T-cell (primary cell): ENCODE measurements around the gene TCTN2. TPM values are rescaled to one million over a fixed set of nuclear protein-coding genes. Genes with fewer than 3 reads are reported as not detected.

Experiments used
- ATAC-seq, 4 experiments: fragments of 200-7000 bp in 3 of 4; fragments of 150-1000 bp in 1 of 4; cut with Tn5 transposase; replicated peaks in 1 of 4; 1 replicate in 3 of 4; 2 replicates in 1 of 4; pipeline ENCODE4 v1.10.0; 2021; ENCODE audit warnings: moderate library complexity in 3 of 4, mild to moderate bottlenecking in 2 of 4, moderate number of reproducible peaks in 1 of 4
- CTCF ChIA-PET, 2 donors: fragments of 300-600 bp; sonication (Branson Sonifier 250); formaldehyde crosslinking; loops; one replicate each; lab custom pipeline; 2022; ENCODE audit warnings: antibody characterized with exemption in 2 of 2; lab: Charles Lee
- POLR2A ChIA-PET, 2 donors: fragments of 300-600 bp; sonication (Branson Sonifier 250); formaldehyde crosslinking; loops; one replicate each; lab custom pipeline; 2022; ENCODE audit warnings: antibody characterized with exemption in 2 of 2; lab: Charles Lee
- DNase-seq, 35 experiments: peaks; one replicate each; pipeline versions ENCODE4 v3.0.0 to v3.0.0-alpha.2; 2013 to 2023
- H3K27ac ChIP-seq: one replicate; pipeline ENCODE4 v1.5.1; 2013; ENCODE audit warnings: low read length
- H3K27me3 ChIP-seq, 2 experiments: replicated peaks in 1 of 2; 1 replicate in 1 of 2; 2 replicates in 1 of 2; pipeline versions ENCODE4 v1.6.1 to v1.7.0; 2013; ENCODE audit warnings: low read length in 1 of 2, mixed read lengths in 1 of 2; ENCODE audit not compliant: control insufficient read depth in 2 of 2, insufficient read depth in 2 of 2; ENCODE audit errors: extremely low read depth in 1 of 2
- H3K36me3 ChIP-seq, 2 donors: 1 replicate in 1 of 2; 2 replicates in 1 of 2; pipeline versions ENCODE4 v1.6.1 to v1.7.0; 2013; ENCODE audit warnings: low read length in 1 of 2; ENCODE audit not compliant: control insufficient read depth in 2 of 2, insufficient read depth in 1 of 2; ENCODE audit errors: extremely low read depth in 1 of 2
- H3K4me1 ChIP-seq, 2 experiments: 1 replicate in 1 of 2; 2 replicates in 1 of 2; pipeline versions ENCODE4 v1.6.1 to v1.7.0; 2013; ENCODE audit warnings: low read length in 2 of 2, mixed read lengths in 1 of 2; ENCODE audit not compliant: insufficient read depth in 2 of 2, control insufficient read depth in 1 of 2; ENCODE audit errors: extremely low read depth in 1 of 2
- H3K4me3 ChIP-seq, 2 donors: 1 replicate in 1 of 2; 2 replicates in 1 of 2; pipeline versions ENCODE4 v1.5.1 to v1.7.0; 2013; ENCODE audit warnings: mild to moderate bottlenecking in 2 of 2, low read length in 1 of 2, moderate library complexity in 1 of 2; ENCODE audit not compliant: control insufficient read depth in 1 of 2; ENCODE audit errors: extremely low read depth in 1 of 2
- H3K9me3 ChIP-seq: 2 replicates; pipeline ENCODE4 v1.7.0; 2013
- H3K27ac Mint-ChIP-seq, 2 donors: one replicate each; pipeline ENCODE4 v1.8.0; 2020 to 2021; ENCODE audit warnings: mild to moderate bottlenecking in 2 of 2, mixed read lengths in 2 of 2
- H3K27me3 Mint-ChIP-seq, 2 donors: one replicate each; pipeline ENCODE4 v1.8.0; 2021 to 2022; ENCODE audit warnings: mixed read lengths in 2 of 2
- H3K36me3 Mint-ChIP-seq: one replicate; pipeline ENCODE4 v1.8.0; 2021; ENCODE audit warnings: mixed read lengths
- H3K4me1 Mint-ChIP-seq, 3 donors: one replicate each; pipeline ENCODE4 v1.8.0; 2020 to 2022; ENCODE audit warnings: mixed read lengths in 3 of 3, mild to moderate bottlenecking in 1 of 3
- H3K4me3 Mint-ChIP-seq, 3 donors: one replicate each; pipeline ENCODE4 v1.8.0; 2020 to 2022; ENCODE audit warnings: mild to moderate bottlenecking in 3 of 3, mixed read lengths in 3 of 3, moderate library complexity in 3 of 3
- H3K9me3 Mint-ChIP-seq, 3 donors: one replicate each; pipeline ENCODE4 v1.8.0; 2020 to 2022; ENCODE audit warnings: mixed read lengths in 3 of 3
- WGBS: methylation state at CpG from one replicate; pipeline ENCODE4 v1.1.5; 2013; ENCODE audit warnings: missing lambda C conversion rate; ENCODE audit not compliant: insufficient coverage; 5-methylcytosine and 5-hydroxymethylcytosine counted together
- total RNA-seq, 35 experiments: library from RNA in 6 of 35; stranded (reverse) in 6 of 35; fragments of 120-200 nt in 1 of 35; gene quantifications; one replicate each; pipeline versions ENCODE4 v1.2.1 to v1.2.4 and lab custom pipeline; 2013 to 2026

The TCTN2 gene
- total RNA-seq, 5 donors from 2014 or later (not counting 1 experiment from before 2014, with no cell fraction given) = 5.3 to 11.9 (median 6.6) TPM

GRCh38 chr12:123657211-123657610, 13.7 kb upstream of the TCTN2 start:
- Mint-ChIP-seq H3K4me3 (no peak overlapping the region), H3K36me3 (peaks cover 33% of the 10 kb centered on the region), H3K9me3 (no peaks in the 10 kb centered on the region), H3K4me1 (peaks cover 0 to 13% (median 12%) of the 10 kb centered on the region in 3 donors), H3K27me3 (no peaks in the 10 kb centered on the region), H3K27ac (no peak overlapping the region)
- ATAC-seq (no peak), DNase-seq (no peak)
- ChIA-PET POLR2A (no interaction called here), CTCF (no interaction called here)
- Histone ChIP-seq H3K27me3 (no peaks in the 10 kb centered on the region), H3K4me1 (no peaks in the 10 kb centered on the region), H3K36me3 (peaks cover 20 to 37% of the 10 kb centered on the region in 2 donors), H3K9me3 (no peaks in the 10 kb centered on the region), H3K4me3 (no peak overlapping the region), H3K27ac (no peak overlapping the region)
- 95% methylated on average over 9 of the region's 9 CpGs for WGBS

- H3K4me3 Mint-ChIP-seq = peak overlapping the region in 1 of 3 donors; percentile 13
- Histone ChIP-seq H3K36me3 (peaks cover 22 to 31% of the 10 kb centered on the region in 2 donors), H3K4me3 (no peak overlapping the region), H3K4me1 (no peaks in the 10 kb centered on the region), H3K9me3 (no peaks in the 10 kb centered on the region), H3K27me3 (no peaks in the 10 kb centered on the region), H3K27ac (no peak overlapping the region)
- peaks cover 24% of the 10 kb centered on the region for H3K36me3 Mint-ChIP-seq
- no peaks in the 10 kb centered on the region for H3K27me3 Mint-ChIP-seq
- peak overlapping the region; percentile 46 to 75 for H3K27ac Mint-ChIP-seq
- H3K4me1 Mint-ChIP-seq = peaks cover 0 to 13% (median 12%) of the 10 kb centered on the region in 3 donors
- no peak for DNase-seq
- ChIA-PET POLR2A (no interaction called here), CTCF (interaction anchor here in 1 of 2 donors (0.9 kb wide), 1 partner anchor 14 kb away, joined by 4 read pairs; no protein-coding TSS in a partner anchor)
- no peak for ATAC-seq
- no peaks in the 10 kb centered on the region for H3K9me3 Mint-ChIP-seq
- no CpG with 5 or more reads among the region's 5 CpGs for WGBS
These were observed 10.8 kb upstream of the TCTN2 start for GRCh38 chr12:123659996-123660727.

- Mint-ChIP-seq H3K27me3 (no peaks in the 10 kb centered on the region), H3K27ac (no peak overlapping the region), H3K36me3 (no peaks in the 10 kb centered on the region), H3K4me3 (no peak overlapping the region), H3K4me1 (peaks cover 9 to 16% (median 15%) of the 10 kb centered on the region in 3 donors), H3K9me3 (no peaks in the 10 kb centered on the region)
- 95% methylated on average over 8 of the region's 8 CpGs for WGBS
- H3K36me3 ChIP-seq = peaks cover 0 to under 1% of the 10 kb centered on the region in 2 donors
- H3K27ac ChIP-seq = no peak overlapping the region
- peaks cover 0 to 15% of the 10 kb centered on the region in 2 experiments for H3K4me1 ChIP-seq
- H3K4me3 ChIP-seq = no peak overlapping the region
- ATAC-seq (no peak), DNase-seq (no peak)
- H3K9me3 ChIP-seq = no peaks in the 10 kb centered on the region
- CTCF ChIA-PET = interaction anchor here (0.6 to 0.9 kb wide), 4 partner anchors 9 to 209 kb away, joined by 3 read pairs; no protein-coding TSS in a partner anchor
- POLR2A ChIA-PET = no interaction called here
- no peaks in the 10 kb centered on the region for H3K27me3 ChIP-seq
These were observed 3.1 kb upstream of the TCTN2 start for GRCh38 chr12:123667771-123668170.

GRCh38 chr12:123671876-123672275, 963 bp downstream of the TCTN2 start:
- POLR2A ChIA-PET = interaction anchor here in 1 of 2 donors (0.7 kb wide), 1 partner anchor 38 kb away, joined by 3 read pairs; no protein-coding TSS in a partner anchor
- H3K27me3 Mint-ChIP-seq = no peaks in the 10 kb centered on the region
- no peaks in the 10 kb centered on the region for H3K9me3 Mint-ChIP-seq
- H3K4me1 Mint-ChIP-seq = peaks cover 15 to 22% (median 17%) of the 10 kb centered on the region in 3 donors
- H3K36me3 Mint-ChIP-seq = peaks cover 15% of the 10 kb centered on the region
- Histone ChIP-seq H3K27ac (no peak overlapping the region), H3K27me3 (no peaks in the 10 kb centered on the region), H3K4me3 (peak overlapping the region in 1 of 2 donors; percentile 94), H3K36me3 (peaks cover 0 to 7% of the 10 kb centered on the region in 2 donors), H3K4me1 (peaks cover 0 to 15% of the 10 kb centered on the region in 2 experiments), H3K9me3 (no peaks in the 10 kb centered on the region)
- CTCF ChIA-PET = no interaction called here
- DNase-seq (no peak), ATAC-seq (no peak)
- H3K27ac Mint-ChIP-seq = no peak overlapping the region
- WGBS = 100% methylated on average over 1 of the region's 6 CpGs
- H3K4me3 Mint-ChIP-seq = peak overlapping the region; percentile 81 to 88 (median 85)

DNA sequence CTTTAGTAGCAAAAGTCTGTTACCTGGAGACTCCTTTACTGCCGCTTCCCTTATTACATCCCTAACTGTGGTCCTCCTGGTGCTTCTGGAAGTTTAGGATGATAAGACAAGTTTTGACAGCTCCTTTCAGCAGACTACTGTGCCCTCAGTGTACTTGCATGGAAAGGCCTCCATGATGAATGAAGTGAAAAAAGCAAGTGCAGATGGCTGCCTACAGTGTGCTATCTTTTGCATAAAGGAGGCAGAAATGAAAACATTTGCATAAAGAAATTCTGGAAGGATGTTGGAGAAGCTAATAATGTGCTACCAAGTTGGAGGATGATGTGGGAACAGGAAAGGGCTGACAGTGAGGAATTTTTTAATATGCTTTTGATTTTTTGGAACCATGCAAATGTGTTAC, 4.5 kb downstream of the TCTN2 start:
- Histone ChIP-seq H3K4me3 (no peak overlapping the region), H3K27me3 (no peaks in the 10 kb centered on the region), H3K9me3 (no peaks in the 10 kb centered on the region), H3K4me1 (peaks cover 0 to 15% of the 10 kb centered on the region in 2 experiments), H3K27ac (no peak overlapping the region), H3K36me3 (peaks cover 0 to 9% of the 10 kb centered on the region in 2 donors)
- ChIA-PET POLR2A (no interaction called here), CTCF (no interaction called here)
- no peak for DNase-seq
- Mint-ChIP-seq H3K9me3 (no peaks in the 10 kb centered on the region), H3K36me3 (peaks cover 23% of the 10 kb centered on the region), H3K4me3 (no peak overlapping the region), H3K27me3 (no peaks in the 10 kb centered on the region), H3K27ac (no peak overlapping the region), H3K4me1 (peaks cover 15 to 22% (median 17%) of the 10 kb centered on the region in 3 donors)
- no CpG with 5 or more reads among the region's 1 CpG for WGBS
- no peak for ATAC-seq

GRCh38 chr12:123676616-123677320, 5.9 kb downstream of the TCTN2 start:
- Mint-ChIP-seq H3K9me3 (no peaks in the 10 kb centered on the region), H3K4me1 (peaks cover 9 to 13% (median 12%) of the 10 kb centered on the region in 3 donors), H3K27me3 (no peaks in the 10 kb centered on the region), H3K27ac (no peak overlapping the region), H3K4me3 (no peak overlapping the region), H3K36me3 (peaks cover 34% of the 10 kb centered on the region)
- no peaks in the 10 kb centered on the region for H3K27me3 ChIP-seq
- CTCF ChIA-PET = no interaction called here
- peaks cover 0 to 9% of the 10 kb centered on the region in 2 donors for H3K36me3 ChIP-seq
- POLR2A ChIA-PET = no interaction called here
- no peak for ATAC-seq
- no peak overlapping the region for H3K4me3 ChIP-seq
- DNase-seq = no peak
- peaks cover 0 to 4% of the 10 kb centered on the region in 2 experiments for H3K4me1 ChIP-seq
- WGBS = 87% methylated on average over 4 of the region's 9 CpGs
- H3K27ac ChIP-seq = no peak overlapping the region
- H3K9me3 ChIP-seq = no peaks in the 10 kb centered on the region
